ENCODE data around the gene ZPBP.

Gene ZPBP

DNA sequence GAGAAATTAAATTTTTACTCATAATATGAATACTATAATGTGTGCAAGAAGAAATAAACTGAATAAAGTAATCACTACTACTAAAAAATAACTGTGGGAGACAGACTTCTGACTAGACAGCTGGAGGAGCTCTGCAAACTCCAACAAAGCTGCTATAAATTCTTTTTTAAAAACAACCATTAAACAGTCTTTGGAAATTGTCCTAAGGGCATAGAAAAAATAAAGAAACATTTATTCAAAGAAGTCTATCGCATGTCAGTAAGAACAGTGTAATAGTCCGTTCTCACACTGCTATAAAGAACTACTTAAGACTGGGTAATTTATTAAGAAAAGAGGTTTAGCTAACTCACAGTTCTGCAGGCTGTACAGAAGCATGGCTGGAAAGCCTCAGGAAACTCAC is 56.0 kb downstream of the ZPBP start:
- no peak for DNase-seq

DNA sequence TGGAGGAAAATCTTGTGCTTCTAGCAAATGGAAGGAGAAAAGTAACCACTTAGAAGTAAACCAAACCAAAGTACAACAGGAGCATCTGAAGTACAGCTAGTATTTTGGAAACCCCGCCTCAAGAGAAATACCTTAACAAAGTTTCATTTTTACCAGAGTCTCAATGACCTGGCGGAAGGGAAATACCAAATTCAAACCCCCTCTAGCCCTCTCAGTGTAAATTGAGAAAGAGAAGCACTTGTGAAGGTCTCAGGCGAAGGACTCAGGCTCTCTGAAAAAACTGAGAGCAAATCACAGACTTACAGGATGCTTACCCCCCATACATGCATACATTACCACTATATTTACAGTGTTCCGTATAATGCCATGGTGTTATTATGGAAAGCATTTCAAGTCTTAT is 70.1 kb downstream of the ZPBP start:
- no peak for DNase-seq

DNA sequence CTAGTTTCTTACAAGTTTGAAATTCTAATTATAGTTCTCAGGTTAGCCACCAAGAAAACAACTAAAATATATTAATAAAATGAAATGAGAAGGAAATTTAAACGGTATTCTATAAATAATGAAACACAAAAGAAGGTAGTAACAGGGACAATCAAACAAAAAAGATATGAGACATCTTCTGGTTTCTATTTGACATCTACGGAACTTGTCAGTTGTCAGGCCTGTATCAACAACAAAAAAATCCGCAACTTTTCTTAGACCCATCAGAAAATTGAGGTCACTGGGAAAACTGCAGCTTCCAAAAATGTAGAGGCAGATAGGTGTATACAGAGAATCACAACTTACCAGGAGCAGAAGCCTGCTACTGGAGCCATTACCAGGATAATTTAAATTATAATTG is 70.6 kb downstream of the ZPBP start:
- DNase-seq = no peak

GRCh38 chr7:49995681-49996080 is 97.4 kb downstream of the ZPBP start:
- DNase-seq = no peak

DNA sequence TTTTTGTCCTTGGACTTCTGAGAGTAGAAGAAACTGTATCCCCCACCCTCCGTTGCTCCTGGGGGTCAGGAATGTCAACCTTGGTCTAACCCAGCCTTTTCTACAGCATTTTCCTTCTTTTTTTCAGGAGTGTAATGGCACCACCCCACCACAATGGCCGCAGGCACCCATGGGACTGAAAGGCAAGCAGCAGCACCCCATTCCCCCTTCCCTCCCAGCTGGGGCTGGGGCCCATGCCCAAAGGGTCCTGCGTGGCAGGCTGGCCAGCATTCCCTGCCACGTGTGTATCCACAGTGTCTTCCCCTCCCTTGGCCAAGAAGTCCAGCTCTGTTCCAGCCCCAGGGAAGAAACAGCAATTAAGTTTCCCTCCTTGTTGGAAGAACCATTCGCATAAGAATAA is 106.9 kb downstream of the ZPBP start:
- no peak for DNase-seq

DNA sequence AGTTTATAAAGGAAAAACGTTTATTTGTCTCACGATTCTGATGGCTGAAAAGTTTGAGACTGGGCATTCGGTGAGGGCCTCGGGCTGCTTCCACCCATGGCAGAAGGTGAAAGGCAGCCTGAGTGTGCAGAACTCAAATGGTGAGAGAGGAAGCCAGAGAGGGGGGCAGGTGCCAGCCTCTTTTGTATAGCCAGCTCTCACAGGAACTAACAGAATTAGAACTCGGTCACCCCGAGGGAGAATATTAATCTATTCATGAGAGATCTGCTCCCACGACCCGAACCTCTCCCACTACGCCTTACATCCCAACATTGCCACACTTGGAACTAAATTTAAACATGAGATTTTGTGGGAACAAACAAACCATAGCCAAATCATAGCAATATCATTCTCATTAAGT is 112.6 kb downstream of the ZPBP start:
- no peak for DNase-seq

GRCh38 chr7:49976238-49976637 is 116.8 kb downstream of the ZPBP start:
- no peak for DNase-seq

DNA sequence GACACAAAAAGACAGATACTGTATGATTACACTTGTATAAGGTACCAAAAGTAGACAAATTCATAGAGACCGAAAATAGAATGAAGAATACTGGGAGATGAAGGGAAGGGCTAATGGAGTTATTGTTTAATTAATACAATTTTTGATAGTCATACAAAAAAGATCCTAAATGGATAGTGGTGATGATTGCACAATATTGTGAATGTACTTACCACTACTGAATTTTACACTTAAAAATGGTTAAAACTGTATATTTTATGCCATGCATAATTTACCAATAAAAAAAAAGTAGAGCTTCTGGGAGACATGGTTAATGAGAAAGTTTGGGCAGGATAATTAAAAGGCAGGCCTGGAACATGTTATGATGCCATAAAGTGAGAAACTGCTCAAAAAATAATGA is 119.0 kb downstream of the ZPBP start:
- DNase-seq = no peak

DNA sequence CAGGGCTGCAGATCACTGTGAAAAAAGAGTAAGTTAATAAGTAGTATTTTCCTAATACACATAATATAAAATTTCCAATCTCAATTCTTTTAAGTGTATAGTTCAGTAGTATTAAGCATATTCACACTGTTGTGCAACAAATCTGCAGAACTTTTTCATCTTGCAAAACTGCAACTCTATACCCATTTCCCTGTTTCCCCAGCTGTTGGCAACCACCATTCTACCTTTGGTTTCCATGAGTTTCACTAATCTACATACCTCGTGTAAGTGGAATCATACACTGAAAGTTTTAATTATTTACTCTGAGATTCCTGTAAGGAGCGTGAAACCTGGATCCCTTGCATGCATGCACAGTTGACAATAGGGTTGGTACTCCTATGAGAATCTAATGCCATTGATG is 155.4 kb downstream of the ZPBP start:
- no peak for DNase-seq

DNA sequence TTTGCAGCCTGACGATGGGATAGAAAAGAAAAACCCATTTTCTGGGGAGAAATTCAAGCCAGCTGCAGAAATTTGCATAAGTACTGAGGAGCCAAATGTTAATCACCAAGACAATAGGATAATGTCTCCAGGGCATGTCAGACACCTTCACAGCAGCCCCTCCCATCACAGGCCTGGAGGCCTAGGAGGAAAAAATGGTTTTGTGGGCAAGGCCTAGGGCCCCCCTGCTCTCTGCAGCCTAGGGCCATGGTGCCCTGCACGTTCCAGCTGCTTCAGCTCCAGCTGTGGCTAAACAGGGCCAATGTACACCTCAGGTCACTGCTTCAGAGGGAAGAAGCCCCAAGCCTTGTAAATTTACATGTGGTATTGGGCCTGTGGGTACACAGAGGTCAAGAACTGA is 161.4 kb downstream of the ZPBP start:
- DNase-seq = no peak

GRCh38 chr7:49928787-49929186 is 164.3 kb downstream of the ZPBP start:
- DNase-seq = no peak

DNA sequence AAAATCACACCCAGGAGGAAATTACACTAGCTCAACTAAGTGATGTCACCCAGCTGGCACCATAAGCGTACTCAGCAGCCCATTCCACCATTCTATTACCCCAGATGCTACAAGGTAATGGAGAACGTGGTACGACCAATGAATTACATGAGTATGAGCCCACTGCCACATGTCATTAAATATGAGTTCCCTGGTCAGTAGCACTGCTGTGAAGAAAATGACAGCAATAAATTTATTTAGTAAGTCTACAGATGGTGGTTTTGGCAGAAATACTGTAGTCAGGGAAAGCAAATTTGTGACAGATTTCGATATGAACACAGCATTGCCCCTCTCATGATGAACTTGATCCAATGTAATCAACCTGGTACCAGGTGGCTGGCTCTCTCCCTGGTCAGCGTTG is 165.4 kb downstream of the ZPBP start:
- DNase-seq = no peak

GRCh38 chr7:49926720-49927119 is 166.3 kb downstream of the ZPBP start:
- DNase-seq = no peak

GRCh38 chr7:49911909-49912308 is 181.1 kb downstream of the ZPBP start:
- no peak for DNase-seq

GRCh38 chr7:49894543-49894942 is 198.5 kb downstream of the ZPBP start:
- DNase-seq = no peak

- no peak for DNase-seq
Measured at GRCh38 chr7:49893131-49893530, 199.9 kb downstream of the ZPBP start.

DNA sequence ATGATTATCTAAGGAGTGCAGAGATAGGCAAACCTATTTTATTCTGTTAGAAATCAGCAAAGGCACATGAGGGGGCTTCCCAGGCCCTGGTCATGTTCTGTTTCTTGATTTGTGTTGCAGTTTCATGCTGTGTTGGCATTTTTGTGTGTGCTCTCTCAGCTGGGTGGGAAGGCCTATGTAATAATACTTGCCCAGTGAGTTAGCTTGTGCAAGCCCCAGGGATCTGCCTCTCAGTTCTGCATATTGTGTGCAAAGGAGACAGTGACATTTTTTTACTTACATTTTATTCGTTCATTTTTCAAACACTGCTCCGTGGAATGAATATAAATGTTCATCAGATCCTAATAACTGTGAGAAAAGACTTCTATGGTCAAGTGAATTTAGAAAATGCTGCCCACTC is 200.6 kb downstream of the ZPBP start:
- no peak for DNase-seq
